ENCODE measurements around the gene COL5A1.

COL5A1 gene

DNA sequence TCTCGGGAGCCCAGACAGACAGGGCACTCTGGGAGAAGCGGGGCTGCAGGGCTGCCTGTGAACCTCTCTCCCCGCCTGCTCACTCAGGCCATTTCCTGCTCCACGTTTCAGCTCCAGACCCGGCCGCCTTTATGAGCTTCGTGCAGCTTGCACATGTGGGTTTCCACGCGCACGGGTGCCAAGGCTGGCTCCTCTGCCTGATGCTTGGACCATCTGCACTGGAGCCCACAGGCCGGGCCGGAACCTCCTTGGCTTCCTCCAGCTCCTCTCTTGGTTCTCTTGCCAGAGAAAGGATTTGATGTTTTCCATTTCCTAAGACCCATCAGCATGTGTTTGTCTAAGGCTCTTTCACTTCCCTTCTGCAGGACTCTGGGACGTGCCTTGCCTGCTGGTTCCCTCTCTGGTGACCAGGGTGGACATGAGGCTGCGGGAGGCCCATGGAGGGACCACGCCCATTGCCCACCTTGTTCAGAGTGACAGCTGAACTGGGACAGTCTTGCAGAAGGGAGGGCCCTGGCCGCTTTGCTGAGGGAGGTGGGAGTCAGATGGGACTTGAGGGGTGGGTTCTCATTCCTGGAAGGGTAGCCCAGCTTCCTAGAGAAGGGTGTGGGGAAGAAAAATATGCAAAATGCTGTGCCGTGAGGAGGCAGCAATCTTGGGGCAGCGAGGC lies 23.3 kb upstream of the COL5A1 start:
- TF ChIP-seq, protein P1, sequence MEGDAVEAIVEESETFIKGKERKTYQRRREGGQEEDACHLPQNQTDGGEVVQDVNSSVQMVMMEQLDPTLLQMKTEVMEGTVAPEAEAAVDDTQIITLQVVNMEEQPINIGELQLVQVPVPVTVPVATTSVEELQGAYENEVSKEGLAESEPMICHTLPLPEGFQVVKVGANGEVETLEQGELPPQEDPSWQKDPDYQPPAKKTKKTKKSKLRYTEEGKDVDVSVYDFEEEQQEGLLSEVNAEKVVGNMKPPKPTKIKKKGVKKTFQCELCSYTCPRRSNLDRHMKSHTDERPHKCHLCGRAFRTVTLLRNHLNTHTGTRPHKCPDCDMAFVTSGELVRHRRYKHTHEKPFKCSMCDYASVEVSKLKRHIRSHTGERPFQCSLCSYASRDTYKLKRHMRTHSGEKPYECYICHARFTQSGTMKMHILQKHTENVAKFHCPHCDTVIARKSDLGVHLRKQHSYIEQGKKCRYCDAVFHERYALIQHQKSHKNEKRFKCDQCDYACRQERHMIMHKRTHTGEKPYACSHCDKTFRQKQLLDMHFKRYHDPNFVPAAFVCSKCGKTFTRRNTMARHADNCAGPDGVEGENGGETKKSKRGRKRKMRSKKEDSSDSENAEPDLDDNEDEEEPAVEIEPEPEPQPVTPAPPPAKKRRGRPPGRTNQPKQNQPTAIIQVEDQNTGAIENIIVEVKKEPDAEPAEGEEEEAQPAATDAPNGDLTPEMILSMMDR (conservative IDR thresholded peaks at IDR 0.05; ENCODE audit: low read length), result no peak
- DNase-seq (ENCODE audit: low read depth), result peak; percentile 59
- no peak overlapping the region for H3K4me3 ChIP-seq (ENCODE audit: low read length)

DNA sequence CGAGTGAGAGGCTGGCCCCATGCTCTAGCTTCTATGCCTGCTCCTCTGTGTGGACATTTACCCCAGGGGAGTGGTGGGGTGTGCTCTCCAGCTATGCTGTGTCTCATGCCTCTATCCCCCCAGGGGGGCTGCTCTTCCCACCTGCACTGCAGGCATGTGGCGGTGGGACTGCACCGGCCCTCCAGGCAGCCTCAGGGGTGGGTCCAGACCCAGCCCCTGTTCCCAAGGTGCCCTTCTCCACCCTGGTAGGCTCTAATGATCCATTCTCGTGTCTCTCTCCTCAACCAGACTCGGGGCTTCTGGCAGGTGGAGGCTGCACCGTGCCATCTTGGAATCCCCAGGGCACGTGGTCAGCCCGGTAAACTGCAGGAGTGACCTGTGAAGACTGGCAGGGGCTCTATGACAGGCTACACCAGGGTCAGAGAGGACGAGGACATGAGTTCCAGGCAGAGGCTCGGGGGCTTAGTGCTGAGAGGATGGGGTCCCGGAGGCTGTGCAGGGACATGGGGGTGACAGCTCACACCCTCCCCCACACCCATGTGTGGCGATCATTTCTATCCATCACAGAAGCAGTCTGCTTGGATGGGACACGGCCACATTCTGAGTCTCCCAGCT lies 22.7 kb upstream of the COL5A1 start:
- no peak for DNase-seq (ENCODE audit: low read depth)
- no peak overlapping the region for H3K4me3 ChIP-seq (ENCODE audit: low read length)
- TF ChIP-seq, protein P1 (conservative IDR thresholded peaks at IDR 0.05; ENCODE audit: low read length), result no peak

DNA sequence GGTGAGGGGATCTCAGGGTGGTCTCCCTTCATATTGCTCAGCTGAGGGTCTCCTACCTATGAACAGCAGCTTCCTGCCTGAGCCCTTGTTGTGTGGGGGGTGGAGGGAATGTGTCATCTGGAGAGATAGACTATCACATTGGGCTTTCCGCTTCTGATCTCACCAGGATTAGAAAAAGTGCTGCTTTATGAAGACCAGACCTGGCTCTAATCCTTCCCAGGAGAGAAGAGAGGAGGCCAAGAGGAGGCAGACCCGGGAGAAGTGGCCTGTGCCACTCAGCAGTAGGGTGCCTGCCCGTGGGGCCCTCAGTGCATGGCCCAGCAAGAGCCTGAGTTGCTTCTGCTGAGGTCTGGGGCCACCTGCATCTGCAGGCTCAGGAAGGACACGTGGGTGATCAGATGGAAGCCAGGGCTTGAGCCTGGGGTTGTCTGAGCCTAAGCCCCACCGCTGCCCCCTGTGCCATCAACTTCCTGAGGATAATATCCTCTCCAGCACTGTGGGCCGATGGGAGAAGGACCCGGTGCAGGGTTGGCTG lies 22.1 kb upstream of the COL5A1 start:
- H3K4me3 ChIP-seq (ENCODE audit: low read length), result no peak overlapping the region
- DNase-seq (ENCODE audit: low read depth), result no peak
- TF ChIP-seq, protein P1 (conservative IDR thresholded peaks at IDR 0.05; ENCODE audit: low read length), result no peak

DNA sequence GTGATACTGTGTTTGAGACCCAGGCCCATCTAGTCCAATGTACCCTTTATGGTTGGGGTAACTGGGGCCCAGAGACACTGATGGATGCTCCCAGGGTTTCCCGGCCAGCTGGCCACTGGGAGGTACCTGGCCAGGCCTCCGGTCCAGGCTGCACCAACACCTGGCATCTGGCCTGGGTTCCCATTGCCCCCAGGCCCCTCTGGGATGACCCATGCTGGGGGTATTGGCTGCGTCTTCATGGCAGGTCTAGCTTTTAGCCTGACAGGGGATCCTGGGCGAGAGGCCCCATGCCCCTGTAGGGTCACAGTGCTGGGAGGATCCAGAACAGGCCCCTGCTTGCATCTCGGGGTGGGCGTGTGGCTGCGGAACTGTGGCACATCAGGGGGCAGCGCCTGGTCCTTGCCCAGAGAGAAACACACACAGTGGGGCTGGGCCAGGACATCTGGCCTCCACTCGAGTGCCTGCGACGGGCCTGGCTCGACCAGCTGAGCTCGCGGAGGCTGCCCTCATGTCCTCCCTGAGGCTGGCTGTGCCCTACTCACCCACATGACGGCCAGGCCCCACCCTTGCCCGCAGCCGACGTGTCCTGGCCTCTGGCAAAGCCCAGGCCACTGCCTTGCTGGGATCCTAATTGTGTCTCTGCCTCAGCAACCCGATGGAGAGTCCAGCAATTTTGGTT lies 21.5 kb upstream of the COL5A1 start:
- TF ChIP-seq, protein P1 (conservative IDR thresholded peaks at IDR 0.05; ENCODE audit: low read length), result no peak
- no peak for DNase-seq (ENCODE audit: low read depth)
- H3K4me3 ChIP-seq (ENCODE audit: low read length), result no peak overlapping the region

DNA sequence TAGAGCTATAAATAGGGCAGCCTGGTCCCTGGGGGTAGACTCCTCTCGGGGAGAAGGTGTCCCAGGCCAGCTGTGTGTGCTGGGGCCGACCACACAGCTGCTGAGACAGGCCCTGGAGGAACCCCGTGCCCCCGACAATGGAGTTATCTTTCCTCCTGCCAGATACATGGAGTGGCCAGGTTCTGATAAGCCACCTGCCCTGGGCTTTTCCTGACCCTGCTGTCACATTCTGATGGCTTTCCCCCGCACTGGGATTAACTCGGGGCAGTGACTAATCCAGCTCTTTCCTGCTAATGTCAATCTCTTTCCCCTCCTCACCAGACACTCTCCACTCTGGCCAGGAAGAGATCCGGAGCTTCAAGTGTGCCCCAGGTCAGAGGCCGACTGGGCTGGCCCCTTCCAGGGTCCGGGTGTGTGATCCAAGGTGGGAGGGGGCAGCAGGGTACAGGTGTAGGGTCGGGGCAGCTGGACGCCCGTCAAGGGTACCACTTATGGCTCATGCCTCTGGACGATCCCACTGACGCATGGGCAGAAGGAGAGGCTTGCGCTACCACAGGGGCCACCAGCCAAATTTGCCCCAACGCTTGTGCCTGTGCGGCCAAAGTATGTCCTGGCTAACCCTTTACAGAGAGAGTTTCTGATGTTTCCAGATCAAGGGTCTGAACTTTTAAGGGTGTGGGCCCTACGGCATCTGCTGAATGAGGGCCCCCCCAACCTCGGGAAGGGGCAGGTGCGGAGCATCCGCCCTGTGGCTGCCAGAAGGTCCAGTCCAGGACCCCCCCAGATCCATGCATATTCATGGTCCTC lies 20.6 kb upstream of the COL5A1 start:
- DNase-seq (ENCODE audit: low read depth), result no peak
- H3K4me3 ChIP-seq (ENCODE audit: low read length), result no peak overlapping the region
- TF ChIP-seq, protein P1 (conservative IDR thresholded peaks at IDR 0.05; ENCODE audit: low read length), result no peak

DNA sequence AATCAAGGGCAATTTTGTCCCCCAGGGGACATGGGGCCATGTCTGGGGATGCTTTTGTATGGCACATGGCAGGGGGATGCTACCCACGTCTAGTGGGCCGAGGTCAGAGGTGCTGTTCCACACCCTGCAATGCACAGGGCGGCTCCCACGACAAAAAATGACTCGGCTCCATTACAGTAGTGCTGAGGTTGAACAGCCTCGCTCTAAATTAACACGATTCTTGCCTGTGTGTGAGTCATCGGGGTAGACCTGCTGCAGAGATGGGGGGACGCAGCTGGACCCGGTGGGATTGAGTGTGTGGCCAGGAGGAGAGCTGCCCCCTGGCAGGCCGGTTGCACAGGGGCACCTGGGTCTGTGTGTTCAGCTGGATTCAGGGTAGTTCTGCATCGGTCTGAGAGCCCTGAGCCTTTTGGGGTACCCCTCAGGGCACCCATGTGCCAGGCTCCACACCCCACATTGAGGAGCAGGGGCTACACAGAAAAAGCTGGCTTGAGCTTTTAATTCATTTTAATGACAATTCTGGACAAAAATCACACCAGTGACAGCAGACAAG lies 20.0 kb upstream of the COL5A1 start:
- TF ChIP-seq, protein P1 (conservative IDR thresholded peaks at IDR 0.05; ENCODE audit: low read length), result no peak
- no peak for DNase-seq (ENCODE audit: low read depth)

More for the DNA sequence above, 20.0 kb upstream of the COL5A1 start:
- H3K4me3 ChIP-seq (ENCODE audit: low read length), result no peak overlapping the region
